Activated CD8-positive, alpha-beta T cell treated with anti-CD3 and anti-CD28 coated beads for 36 hours (primary cell): ENCODE measurements around the gene APBA3. TPM values are rescaled to one million over a fixed set of nuclear protein-coding genes. Genes with fewer than 3 reads are reported as not detected.

Experiments used
- ATAC-seq: fragments of 200-7000 bp; cut with Tn5 transposase; one replicate; pipeline ENCODE4 v1.10.0; 2021; ENCODE audit warnings: mild to moderate bottlenecking, moderate library complexity
- CTCF ChIA-PET: fragments of 350-600 bp; sonication (Branson Sonifier 250); formaldehyde crosslinking; loops from one replicate; lab custom pipeline; 2021; ENCODE audit warnings: antibody characterized with exemption; lab: Charles Lee
- POLR2A ChIA-PET: fragments of 350-600 bp; sonication (Branson Sonifier 250); formaldehyde crosslinking; loops from one replicate; lab custom pipeline; 2021; ENCODE audit warnings: antibody characterized with exemption; lab: Charles Lee
- DNase-seq: peaks from one replicate; pipeline ENCODE4 v3.0.0-alpha.2; 2020
- H3K27ac Mint-ChIP-seq: one replicate; pipeline ENCODE4 v1.8.0; 2021; ENCODE audit warnings: mild to moderate bottlenecking, mixed read lengths
- H3K27me3 Mint-ChIP-seq: one replicate; pipeline ENCODE4 v1.8.0; 2021; ENCODE audit warnings: mixed read lengths
- H3K36me3 Mint-ChIP-seq: one replicate; pipeline ENCODE4 v1.8.0; 2021; ENCODE audit warnings: low read depth, mixed read lengths
- H3K4me1 Mint-ChIP-seq: one replicate; pipeline ENCODE4 v1.8.0; 2021; ENCODE audit warnings: low read depth, mixed read lengths
- H3K4me3 Mint-ChIP-seq: one replicate; pipeline ENCODE4 v1.8.0; 2021; ENCODE audit warnings: mild to moderate bottlenecking, moderate library complexity, mixed read lengths
- H3K9me3 Mint-ChIP-seq: one replicate; pipeline ENCODE4 v1.8.0; 2021; ENCODE audit warnings: mixed read lengths
- CTCF ChIP-seq: fragments of 200-600 bp; IDR thresholded peaks from one replicate; pipeline ENCODE4 v1.8.0; 2022; ENCODE audit warnings: antibody characterized with exemption, mild to moderate bottlenecking
- intact Hi-C: fragments of 100-400 bp; cut with micrococcal nuclease; formaldehyde crosslinking; loops from one replicate; pipeline ENCODE4 v1.10.0; 2022
- total RNA-seq, 2 experiments: library from RNA; stranded (reverse); gene quantifications; one replicate each; pipeline ENCODE4 v1.2.3, GENCODE V29; 2021

The APBA3 gene
- total RNA-seq, 2 experiments from 2014 or later, result 28.0 to 29.1 TPM

- ATAC-seq (no peak), DNase-seq (no peak)
- peaks cover 9% of the 10 kb centered on the region for H3K27me3 Mint-ChIP-seq
- intact Hi-C loops, result no loop called here
- CTCF ChIA-PET, result interaction anchor here (0.6 kb wide), 1 partner anchor 34 kb away, joined by 3 read pairs; no protein-coding TSS in a partner anchor
- POLR2A ChIA-PET, result interaction anchor here (0.7 kb wide), 1 partner anchor 58 kb away, joined by 4 read pairs; no protein-coding TSS in a partner anchor
- no peak for TF ChIP-seq CTCF
- H3K27ac Mint-ChIP-seq, result no peak overlapping the region
- H3K4me3 Mint-ChIP-seq, result no peak overlapping the region
- no peaks in the 10 kb centered on the region for H3K36me3 Mint-ChIP-seq
- peaks cover 6% of the 10 kb centered on the region for H3K4me1 Mint-ChIP-seq
- H3K9me3 Mint-ChIP-seq, result no peaks in the 10 kb centered on the region
Measured at GRCh38 chr19:3725121-3725520, 36.4 kb downstream of the APBA3 start.

GRCh38 chr19:3723883-3724282 lies 37.6 kb downstream of the APBA3 start:
- Mint-ChIP-seq H3K9me3 (no peaks in the 10 kb centered on the region), H3K4me1 (peaks cover 6% of the 10 kb centered on the region), H3K27ac (no peak overlapping the region), H3K36me3 (no peaks in the 10 kb centered on the region), H3K27me3 (peaks cover 13% of the 10 kb centered on the region), H3K4me3 (no peak overlapping the region)
- CTCF ChIA-PET, result interaction anchor here (1.3 kb wide), 1 partner anchor 17 kb away, joined by 3 read pairs; no protein-coding TSS in a partner anchor
- DNase-seq (no peak), ATAC-seq (no peak)
- no peak for TF ChIP-seq CTCF
- POLR2A ChIA-PET, result no interaction called here
- intact Hi-C loops, result no loop called here

GRCh38 chr19:3723110-3723488 lies 38.4 kb downstream of the APBA3 start:
- ATAC-seq (no peak), DNase-seq (no peak)
- H3K36me3 Mint-ChIP-seq, result no peaks in the 10 kb centered on the region
- H3K9me3 Mint-ChIP-seq, result no peaks in the 10 kb centered on the region
- intact Hi-C loops, result no loop called here
- peaks cover 13% of the 10 kb centered on the region for H3K27me3 Mint-ChIP-seq
- ChIA-PET CTCF (interaction anchor here (1.2 to 1.3 kb wide), 2 partner anchors 16 to 99 kb away, joined by 3 read pairs; no protein-coding TSS in a partner anchor), POLR2A (no interaction called here)
- H3K4me3 Mint-ChIP-seq, result no peak overlapping the region
- peaks cover 6% of the 10 kb centered on the region for H3K4me1 Mint-ChIP-seq
- no peak for TF ChIP-seq CTCF
- H3K27ac Mint-ChIP-seq, result no peak overlapping the region

GRCh38 chr19:3722443-3723109 lies 38.9 kb downstream of the APBA3 start:
- ATAC-seq (no peak), DNase-seq (no peak)
- ChIA-PET POLR2A (interaction anchor here (1.0 to 1.2 kb wide), 2 partner anchors 27 to 90 kb away, joined by 4 read pairs; no protein-coding TSS in a partner anchor), CTCF (interaction anchor here (0.8 to 1.2 kb wide), 5 partner anchors 12 to 265 kb away, joined by 3 read pairs; no protein-coding TSS in a partner anchor)
- no peaks in the 10 kb centered on the region for H3K9me3 Mint-ChIP-seq
- H3K27me3 Mint-ChIP-seq, result peaks cover 13% of the 10 kb centered on the region
- H3K36me3 Mint-ChIP-seq, result no peaks in the 10 kb centered on the region
- TF ChIP-seq CTCF, result no peak
- intact Hi-C loops, result no loop called here
- H3K4me3 Mint-ChIP-seq, result peak overlapping the region; percentile 43
- no peak overlapping the region for H3K27ac Mint-ChIP-seq
- H3K4me1 Mint-ChIP-seq, result peaks cover 6% of the 10 kb centered on the region

GRCh38 chr19:3721887-3722442 lies 39.5 kb downstream of the APBA3 start:
- TF ChIP-seq CTCF, result no peak
- ChIA-PET CTCF (interaction anchor here (0.8 to 1.2 kb wide), 5 partner anchors 12 to 266 kb away, joined by 3 read pairs; no protein-coding TSS in a partner anchor), POLR2A (interaction anchor here (1.0 to 1.2 kb wide), 3 partner anchors 14 to 91 kb away, joined by 3 to 4 read pairs (median 4); partner anchors contain the start of gene TJP3)
- no peak overlapping the region for H3K27ac Mint-ChIP-seq
- peaks cover 6% of the 10 kb centered on the region for H3K4me1 Mint-ChIP-seq
- H3K9me3 Mint-ChIP-seq, result no peaks in the 10 kb centered on the region
- DNase-seq (no peak), ATAC-seq (no peak)
- peaks cover 13% of the 10 kb centered on the region for H3K27me3 Mint-ChIP-seq
- intact Hi-C loops, result no loop called here
- no peaks in the 10 kb centered on the region for H3K36me3 Mint-ChIP-seq
- peak overlapping the region; percentile 47 for H3K4me3 Mint-ChIP-seq
